ACC112 (cell line): Measurements from ENCODE around the gene GTF2H3.

Experiments used
- H2AFZ ChIP-seq: fragments of 200-600 bp; sonication (generic); one replicate; pipeline ENCODE4 v1.6.0; 2017; ENCODE audit warnings: antibody characterized with exemption, low read length; ENCODE audit not compliant: unreplicated experiment
- H3K27ac ChIP-seq: fragments of 200-600 bp; sonication (generic); 2 replicates; pipeline ENCODE4 v1.5.1; 2014; ENCODE audit warnings: low read depth, mild to moderate bottlenecking, antibody characterized with exemption, low read length, moderate library complexity
- H3K27me3 ChIP-seq: fragments of 200-600 bp; sonication (generic); 2 replicates; pipeline ENCODE4 v1.6.1; 2014; ENCODE audit warnings: mild to moderate bottlenecking, antibody characterized with exemption, low read length, moderate library complexity, mixed read lengths; ENCODE audit not compliant: insufficient read depth
- H3K36me3 ChIP-seq: fragments of 200-600 bp; sonication (generic); 2 replicates; pipeline ENCODE4 v1.6.1; 2016; ENCODE audit warnings: mild to moderate bottlenecking, antibody characterized with exemption, low read length, moderate library complexity, mixed read lengths; ENCODE audit not compliant: insufficient read depth
- H3K4me1 ChIP-seq: fragments of 200-600 bp; sonication (generic); one replicate; pipeline ENCODE4 v1.6.1; 2016; ENCODE audit warnings: low read length, mixed read lengths; ENCODE audit not compliant: insufficient read depth, unreplicated experiment, control insufficient read depth
- H3K4me3 ChIP-seq: fragments of 200-600 bp; sonication (generic); 2 replicates; pipeline ENCODE4 v1.5.1; 2014; ENCODE audit warnings: mild to moderate bottlenecking, low read depth, low read length
- H3K79me2 ChIP-seq: fragments of 200-600 bp; sonication (generic); one replicate; pipeline ENCODE4 v1.6.0; 2016; ENCODE audit warnings: low read length; ENCODE audit not compliant: control insufficient read depth, unreplicated experiment, insufficient read depth

Gene GTF2H3

DNA sequence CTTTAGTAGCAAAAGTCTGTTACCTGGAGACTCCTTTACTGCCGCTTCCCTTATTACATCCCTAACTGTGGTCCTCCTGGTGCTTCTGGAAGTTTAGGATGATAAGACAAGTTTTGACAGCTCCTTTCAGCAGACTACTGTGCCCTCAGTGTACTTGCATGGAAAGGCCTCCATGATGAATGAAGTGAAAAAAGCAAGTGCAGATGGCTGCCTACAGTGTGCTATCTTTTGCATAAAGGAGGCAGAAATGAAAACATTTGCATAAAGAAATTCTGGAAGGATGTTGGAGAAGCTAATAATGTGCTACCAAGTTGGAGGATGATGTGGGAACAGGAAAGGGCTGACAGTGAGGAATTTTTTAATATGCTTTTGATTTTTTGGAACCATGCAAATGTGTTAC lies 41.8 kb downstream of the GTF2H3 start:
- Histone ChIP-seq H3K4me3 (no peak overlapping the region), H3K36me3 (0 out of 2 replicates have a peak, but pooled peaks cover 5% of the 10 kb centered on the region), H3K27ac (no peak overlapping the region), H3K27me3 (no peaks in the 10 kb centered on the region), H2AFZ (no peak overlapping the region), H3K4me1 (peaks cover 5% of the 10 kb centered on the region), H3K79me2 (no peaks in the 10 kb centered on the region)

GRCh38 chr12:123676616-123677320 lies 43.1 kb downstream of the GTF2H3 start:
- H3K27me3 ChIP-seq: no peaks in the 10 kb centered on the region
- H2AFZ ChIP-seq: no peak overlapping the region
- H3K79me2 ChIP-seq: no peaks in the 10 kb centered on the region
- 0 out of 2 replicates have a peak, but pooled peaks cover 5% of the 10 kb centered on the region for H3K36me3 ChIP-seq
- peaks cover 3% of the 10 kb centered on the region for H3K4me1 ChIP-seq
- H3K4me3 ChIP-seq: no peak overlapping the region
- H3K27ac ChIP-seq: no peak overlapping the region

- H2AFZ ChIP-seq: no peak overlapping the region
- no peaks in the 10 kb centered on the region for H3K79me2 ChIP-seq
- 0 out of 2 replicates have a peak, but pooled peaks cover 5% of the 10 kb centered on the region for H3K36me3 ChIP-seq
- no peaks in the 10 kb centered on the region for H3K27me3 ChIP-seq
- no peak overlapping the region for H3K27ac ChIP-seq
- H3K4me3 ChIP-seq: no peak overlapping the region
- no peaks in the 10 kb centered on the region for H3K4me1 ChIP-seq
Observed at GRCh38 chr12:123678981-123679380, 45.4 kb downstream of the GTF2H3 start.

- Histone ChIP-seq H2AFZ (no peak overlapping the region), H3K27me3 (no peaks in the 10 kb centered on the region), H3K4me3 (no peak overlapping the region), H3K4me1 (no peaks in the 10 kb centered on the region), H3K27ac (no peak overlapping the region), H3K79me2 (no peaks in the 10 kb centered on the region), H3K36me3 (0 out of 2 replicates have a peak, but pooled peaks cover 5% of the 10 kb centered on the region)
Observed at GRCh38 chr12:123681605-123682004, 48.0 kb downstream of the GTF2H3 start.

DNA sequence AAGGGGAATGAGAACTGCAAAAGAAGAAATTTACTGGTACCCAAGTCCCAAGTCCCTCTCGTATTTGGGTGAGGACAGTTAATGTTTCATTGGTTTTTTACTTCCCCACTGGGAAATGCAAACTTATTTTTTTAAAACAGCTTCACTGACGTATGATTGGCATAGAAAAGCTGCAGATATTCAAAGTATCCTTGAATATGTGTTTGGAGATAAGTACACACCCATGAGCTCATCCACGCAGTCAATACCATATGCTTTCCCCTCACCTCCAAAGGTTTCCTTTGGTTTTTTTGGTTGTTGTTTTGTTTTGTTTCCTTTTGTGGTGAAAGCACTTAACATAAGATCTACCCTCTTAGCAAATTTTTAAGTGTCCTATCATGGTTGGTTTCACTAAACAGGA lies 50.3 kb downstream of the GTF2H3 start:
- no peaks in the 10 kb centered on the region for H3K79me2 ChIP-seq
- no peak overlapping the region for H3K27ac ChIP-seq
- no peaks in the 10 kb centered on the region for H3K27me3 ChIP-seq
- no peaks in the 10 kb centered on the region for H3K4me1 ChIP-seq
- H3K4me3 ChIP-seq: no peak overlapping the region
- H3K36me3 ChIP-seq: peaks cover 10% of the 10 kb centered on the region; the same call in 1 of the 2 replicates
- no peak overlapping the region for H2AFZ ChIP-seq

GRCh38 chr12:123686636-123687190 lies 53.1 kb downstream of the GTF2H3 start:
- peaks cover 5% of the 10 kb centered on the region; the same call in 1 of the 2 replicates for H3K36me3 ChIP-seq
- no peaks in the 10 kb centered on the region for H3K27me3 ChIP-seq
- no peak overlapping the region for H3K4me3 ChIP-seq
- no peak overlapping the region for H3K27ac ChIP-seq
- H3K79me2 ChIP-seq: no peaks in the 10 kb centered on the region
- H2AFZ ChIP-seq: no peak overlapping the region
- no peaks in the 10 kb centered on the region for H3K4me1 ChIP-seq

- Histone ChIP-seq H3K79me2 (no peaks in the 10 kb centered on the region), H3K4me3 (no peak overlapping the region), H2AFZ (no peak overlapping the region), H3K27ac (no peak overlapping the region), H3K27me3 (no peaks in the 10 kb centered on the region), H3K4me1 (no peaks in the 10 kb centered on the region), H3K36me3 (peaks cover 5% of the 10 kb centered on the region; the same call in 1 of the 2 replicates)
Observed at GRCh38 chr12:123690191-123690840, 56.7 kb downstream of the GTF2H3 start.

DNA sequence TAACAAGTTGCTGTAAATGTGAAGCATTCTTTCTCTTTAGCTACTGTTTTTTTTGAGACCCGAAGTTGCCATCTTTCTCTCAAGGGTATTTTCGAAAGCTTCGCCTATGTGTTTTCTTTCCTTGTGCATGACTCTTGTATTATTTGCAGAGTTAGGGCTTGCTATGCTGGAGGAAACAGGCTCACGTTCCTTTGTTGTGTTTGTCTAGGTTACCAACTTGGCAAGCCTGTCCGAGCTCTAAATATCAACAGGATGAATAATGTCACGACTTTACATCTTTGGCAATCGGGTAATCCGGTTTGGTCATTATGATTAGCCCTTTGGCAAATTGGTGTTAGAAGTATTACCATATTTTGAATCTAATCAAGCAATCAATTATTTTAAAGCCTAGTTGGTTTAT lies 62.6 kb downstream of the GTF2H3 start:
- Histone ChIP-seq H3K27ac (no peak overlapping the region), H2AFZ (no peak overlapping the region), H3K27me3 (no peaks in the 10 kb centered on the region), H3K4me1 (no peaks in the 10 kb centered on the region), H3K79me2 (no peaks in the 10 kb centered on the region), H3K4me3 (no peak overlapping the region), H3K36me3 (no peaks in the 10 kb centered on the region; the same call in 1 of the 2 replicates)

DNA sequence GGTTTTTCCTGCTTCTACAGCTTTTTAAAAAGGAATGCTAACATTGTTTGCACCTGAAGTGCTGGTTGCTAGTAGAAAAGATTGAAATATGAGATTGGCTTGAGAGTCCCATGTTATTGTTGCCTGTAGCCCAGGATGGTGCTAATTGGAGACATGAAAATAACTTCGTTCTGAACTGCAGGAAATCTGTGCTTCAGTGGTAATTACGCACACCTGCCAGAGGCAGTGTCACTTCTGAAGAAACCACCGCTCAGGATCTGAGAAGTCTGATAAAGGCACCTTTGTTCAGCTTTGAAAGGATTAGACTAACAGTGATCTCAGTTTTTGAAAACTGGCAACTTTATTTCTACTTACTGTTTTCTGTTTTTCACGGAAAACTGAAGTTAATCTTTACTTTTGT lies 63.0 kb downstream of the GTF2H3 start:
- no peaks in the 10 kb centered on the region for H3K4me1 ChIP-seq
- H3K36me3 ChIP-seq: no peaks in the 10 kb centered on the region; the same call in 1 of the 2 replicates
- no peak overlapping the region for H3K27ac ChIP-seq
- no peaks in the 10 kb centered on the region for H3K27me3 ChIP-seq
- H3K4me3 ChIP-seq: no peak overlapping the region
- no peaks in the 10 kb centered on the region for H3K79me2 ChIP-seq
- no peak overlapping the region for H2AFZ ChIP-seq

DNA sequence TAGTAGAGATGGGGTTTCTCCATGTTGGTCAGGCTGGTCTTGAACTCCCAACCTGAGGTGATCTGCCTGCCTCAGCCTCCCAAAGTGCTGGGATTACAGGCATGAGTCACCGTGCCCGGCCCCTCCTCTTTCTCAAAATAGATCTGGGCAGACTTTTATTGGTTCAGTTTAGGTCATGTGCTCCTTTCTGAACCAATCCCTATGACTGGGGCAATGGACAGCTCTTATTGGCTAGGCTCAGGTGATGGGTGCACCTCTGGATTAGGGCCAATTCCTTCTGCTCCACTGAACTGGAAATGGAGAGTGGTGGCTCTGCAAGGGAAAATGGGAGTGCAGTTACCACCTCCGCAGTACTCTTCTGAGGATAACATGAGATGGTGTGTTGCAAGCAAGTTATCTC lies 72.3 kb downstream of the GTF2H3 start:
- no peaks in the 10 kb centered on the region for H3K27me3 ChIP-seq
- peaks cover 12% of the 10 kb centered on the region for H3K36me3 ChIP-seq
- no peak overlapping the region for H3K4me3 ChIP-seq

More for the DNA sequence above, 72.3 kb downstream of the GTF2H3 start:
- no peak overlapping the region for H3K27ac ChIP-seq
- no peaks in the 10 kb centered on the region for H3K79me2 ChIP-seq
- H2AFZ ChIP-seq: no peak overlapping the region
- no peaks in the 10 kb centered on the region for H3K4me1 ChIP-seq
